Stimulated activated naive B cell treated with anti-CD40 and anti-IgM and Interleukin-4, amounts not matched to agents 10 μg/mL and 1 μg/mL and 100 μg/mL, for 72 hours (primary cell): Measurements from ENCODE around the gene KDM3A.
A peak's percentile ranks its signal among the peaks of the same experiment; 100 is the strongest.

Source experiments
- ATAC-seq, 2 donors: fragments of 150-1000 bp; cut with Tn5 transposase; replicated peaks; 2 replicates each; pipeline ENCODE4 v1.10.0; 2021; ENCODE audit warnings: moderate library complexity in 1 of 2
- DNase-seq: peaks from one replicate; pipeline ENCODE4 v3.0.0; 2021
- H3K27ac Mint-ChIP-seq: one replicate; pipeline ENCODE4 v1.8.0; 2022; ENCODE audit warnings: mild to moderate bottlenecking, mixed read lengths
- H3K27me3 Mint-ChIP-seq, 2 donors: one replicate each; pipeline ENCODE4 v1.8.0; 2022; ENCODE audit warnings: mixed read lengths in 2 of 2
- H3K36me3 Mint-ChIP-seq, 2 donors: one replicate each; pipeline ENCODE4 v1.8.0; 2022; ENCODE audit warnings: mixed read lengths in 2 of 2, mild to moderate bottlenecking in 1 of 2
- H3K4me1 Mint-ChIP-seq, 2 donors: one replicate each; pipeline ENCODE4 v1.8.0; 2022; ENCODE audit warnings: mixed read lengths in 2 of 2, mild to moderate bottlenecking in 1 of 2
- H3K4me3 Mint-ChIP-seq, 2 donors: one replicate each; pipeline ENCODE4 v1.8.0; 2022; ENCODE audit warnings: mild to moderate bottlenecking in 2 of 2, mixed read lengths in 2 of 2, moderate library complexity in 1 of 2
- H3K9me3 Mint-ChIP-seq, 2 donors: one replicate each; pipeline ENCODE4 v1.8.0; 2022; ENCODE audit warnings: mixed read lengths in 2 of 2, mild to moderate bottlenecking in 1 of 2

Gene KDM3A

GRCh38 chr2:86441882-86442641, 891 bp downstream of the KDM3A start:
- H3K9me3 Mint-ChIP-seq, result peaks cover 6 to 11% of the 10 kb centered on the region in 2 donors
- peak overlapping the region; percentile 98 for H3K27ac Mint-ChIP-seq
- H3K4me3 Mint-ChIP-seq, result peak overlapping the region; percentile 87 to 89
- ATAC-seq (peak; percentile 15 to 18), DNase-seq (peak; percentile 57)
- H3K36me3 Mint-ChIP-seq, result peaks cover 19 to 32% of the 10 kb centered on the region in 2 donors
- H3K27me3 Mint-ChIP-seq, result no peaks in the 10 kb centered on the region
- peaks cover 18 to 31% of the 10 kb centered on the region in 2 donors for H3K4me1 Mint-ChIP-seq

- Mint-ChIP-seq H3K4me1 (peaks cover 18 to 32% of the 10 kb centered on the region in 2 donors), H3K4me3 (peak overlapping the region; percentile 87 to 89), H3K27ac (peak overlapping the region; percentile 98), H3K9me3 (peaks cover 4 to 6% of the 10 kb centered on the region in 2 donors), H3K36me3 (peaks cover 18 to 32% of the 10 kb centered on the region in 2 donors), H3K27me3 (no peaks in the 10 kb centered on the region)
- peak; percentile 75 for DNase-seq
- ATAC-seq, result peak; percentile 72 to 73
Measured at GRCh38 chr2:86442642-86443005, 1.5 kb downstream of the KDM3A start.

- Mint-ChIP-seq H3K27me3 (no peaks in the 10 kb centered on the region), H3K36me3 (peaks cover 18 to 32% of the 10 kb centered on the region in 2 donors), H3K4me1 (peaks cover 21 to 43% of the 10 kb centered on the region in 2 donors), H3K27ac (no peak overlapping the region), H3K9me3 (peaks cover 4 to 6% of the 10 kb centered on the region in 2 donors), H3K4me3 (peak overlapping the region in 1 of 2 donors; percentile 89)
- ATAC-seq (no peak), DNase-seq (no peak)
Measured at GRCh38 chr2:86443631-86444350, 2.6 kb downstream of the KDM3A start.

GRCh38 chr2:86445436-86445835, 4.3 kb downstream of the KDM3A start:
- peaks cover 18 to 40% of the 10 kb centered on the region in 2 donors for H3K4me1 Mint-ChIP-seq
- no peaks in the 10 kb centered on the region for H3K27me3 Mint-ChIP-seq
- no peak for ATAC-seq
- DNase-seq, result no peak
- peaks cover 27 to 36% of the 10 kb centered on the region in 2 donors for H3K36me3 Mint-ChIP-seq
- peaks cover 2 to 3% of the 10 kb centered on the region in 2 donors for H3K9me3 Mint-ChIP-seq
- H3K4me3 Mint-ChIP-seq, result no peak overlapping the region
- no peak overlapping the region for H3K27ac Mint-ChIP-seq

GRCh38 chr2:86446060-86446459, 4.9 kb downstream of the KDM3A start:
- Mint-ChIP-seq H3K27me3 (no peaks in the 10 kb centered on the region), H3K9me3 (no peaks in the 10 kb centered on the region), H3K4me3 (no peak overlapping the region), H3K4me1 (peaks cover 17 to 34% of the 10 kb centered on the region in 2 donors), H3K27ac (no peak overlapping the region), H3K36me3 (peaks cover 27 to 35% of the 10 kb centered on the region in 2 donors)
- ATAC-seq (no peak), DNase-seq (no peak)

GRCh38 chr2:86453836-86454235, 12.7 kb downstream of the KDM3A start:
- no peak overlapping the region for H3K4me3 Mint-ChIP-seq
- H3K9me3 Mint-ChIP-seq, result no peaks in the 10 kb centered on the region
- H3K27me3 Mint-ChIP-seq, result no peaks in the 10 kb centered on the region
- H3K36me3 Mint-ChIP-seq, result peaks cover 37 to 54% of the 10 kb centered on the region in 2 donors
- H3K27ac Mint-ChIP-seq, result no peak overlapping the region
- peaks cover 0 to 2% of the 10 kb centered on the region in 2 donors for H3K4me1 Mint-ChIP-seq
- no peak for ATAC-seq
- DNase-seq, result no peak

GRCh38 chr2:86454238-86454637, 13.1 kb downstream of the KDM3A start:
- ATAC-seq (no peak), DNase-seq (no peak)
- Mint-ChIP-seq H3K9me3 (no peaks in the 10 kb centered on the region), H3K27ac (no peak overlapping the region), H3K4me1 (peaks cover 0 to 2% of the 10 kb centered on the region in 2 donors), H3K27me3 (no peaks in the 10 kb centered on the region), H3K36me3 (peaks cover 35 to 55% of the 10 kb centered on the region in 2 donors), H3K4me3 (no peak overlapping the region)

GRCh38 chr2:86455181-86455580, 14.0 kb downstream of the KDM3A start:
- Mint-ChIP-seq H3K9me3 (no peaks in the 10 kb centered on the region), H3K36me3 (peaks cover 31 to 52% of the 10 kb centered on the region in 2 donors)

GRCh38 chr2:86461042-86461743, 20.0 kb downstream of the KDM3A start:
- H3K4me1 Mint-ChIP-seq, result peaks cover 9 to 10% of the 10 kb centered on the region in 2 donors
- H3K27ac Mint-ChIP-seq, result no peak overlapping the region
- no peak for ATAC-seq
- no peaks in the 10 kb centered on the region for H3K27me3 Mint-ChIP-seq
- H3K4me3 Mint-ChIP-seq, result no peak overlapping the region
- H3K36me3 Mint-ChIP-seq, result peaks cover 39 to 54% of the 10 kb centered on the region in 2 donors
- no peak for DNase-seq
- no peaks in the 10 kb centered on the region for H3K9me3 Mint-ChIP-seq

More at GRCh38 chr2:86455181-86455580, 14.0 kb downstream of the KDM3A start:
- no peaks in the 10 kb centered on the region for H3K27me3 Mint-ChIP-seq
- peaks cover 0 to 2% of the 10 kb centered on the region in 2 donors for H3K4me1 Mint-ChIP-seq
- H3K27ac Mint-ChIP-seq, result no peak overlapping the region
- no peak overlapping the region for H3K4me3 Mint-ChIP-seq
- DNase-seq (no peak), ATAC-seq (no peak)

- no peaks in the 10 kb centered on the region for H3K9me3 Mint-ChIP-seq
- DNase-seq (no peak), ATAC-seq (peak; percentile 67 to 81)
- H3K36me3 Mint-ChIP-seq, result peaks cover 37 to 49% of the 10 kb centered on the region in 2 donors
- H3K27ac Mint-ChIP-seq, result peak overlapping the region; percentile 22
- H3K4me3 Mint-ChIP-seq, result peak overlapping the region in 1 of 2 donors; percentile 3
- peaks cover 7 to 22% of the 10 kb centered on the region in 2 donors for H3K4me1 Mint-ChIP-seq
- H3K27me3 Mint-ChIP-seq, result no peaks in the 10 kb centered on the region
Measured at GRCh38 chr2:86464652-86465051, 23.5 kb downstream of the KDM3A start.

- no peak for ATAC-seq
- DNase-seq, result no peak
- Mint-ChIP-seq H3K9me3 (no peaks in the 10 kb centered on the region), H3K27ac (no peak overlapping the region), H3K4me1 (peaks cover 7 to 22% of the 10 kb centered on the region in 2 donors), H3K4me3 (no peak overlapping the region), H3K27me3 (no peaks in the 10 kb centered on the region), H3K36me3 (peaks cover 34 to 38% of the 10 kb centered on the region in 2 donors)
Measured at GRCh38 chr2:86466306-86466705, 25.1 kb downstream of the KDM3A start.

GRCh38 chr2:86468162-86469033, 27.2 kb downstream of the KDM3A start:
- peaks cover 7 to 22% of the 10 kb centered on the region in 2 donors for H3K4me1 Mint-ChIP-seq
- H3K36me3 Mint-ChIP-seq, result peaks cover 28 to 42% of the 10 kb centered on the region in 2 donors
- H3K4me3 Mint-ChIP-seq, result no peak overlapping the region
- H3K27me3 Mint-ChIP-seq, result no peaks in the 10 kb centered on the region
- H3K27ac Mint-ChIP-seq, result peak overlapping the region; percentile 51
- no peaks in the 10 kb centered on the region for H3K9me3 Mint-ChIP-seq
- DNase-seq, result no peak
- no peak for ATAC-seq

GRCh38 chr2:86470890-86471289, 29.7 kb downstream of the KDM3A start:
- peaks cover 0 to 12% of the 10 kb centered on the region in 2 donors for H3K4me1 Mint-ChIP-seq
- no peaks in the 10 kb centered on the region for H3K9me3 Mint-ChIP-seq
- H3K27ac Mint-ChIP-seq, result no peak overlapping the region
- peaks cover 23 to 49% of the 10 kb centered on the region in 2 donors for H3K36me3 Mint-ChIP-seq
- H3K4me3 Mint-ChIP-seq, result no peak overlapping the region
- DNase-seq, result no peak
- H3K27me3 Mint-ChIP-seq, result no peaks in the 10 kb centered on the region
- ATAC-seq, result no peak
